Right lobe of liver (tissue), 6 donors: ENCODE data around the gene IFI44L. TPM values are rescaled to one million over a fixed set of nuclear protein-coding genes. Genes with fewer than 3 reads are reported as not detected.

ENCODE experiments used
- ATAC-seq, 4 donors: fragments of 200-7000 bp; cut with Tn5 transposase; one replicate each; pipeline ENCODE4 v1.9.1; 2020; ENCODE audit warnings: mild to moderate bottlenecking in 4 of 4, moderate library complexity in 4 of 4
- DNase-seq, 3 donors: peaks; one replicate each; pipeline ENCODE4 v3.0.0-alpha.2; 2020
- H3K27ac ChIP-seq, 3 donors: fragments of 200-600 bp; one replicate each; pipeline ENCODE4 v1.8.0; 2022
- H3K27me3 ChIP-seq, 2 donors: fragments of 200-600 bp; one replicate each; pipeline ENCODE4 v1.8.0; 2022
- H3K36me3 ChIP-seq, 4 donors: fragments of 200-600 bp; sonication (generic) in 1 of 4; one replicate each; pipeline versions ENCODE4 v1.5.1 to v1.8.0; 2017 to 2022; ENCODE audit warnings: control low read depth in 1 of 4
- H3K4me1 ChIP-seq, 4 donors: fragments of 200-600 bp; sonication (generic) in 1 of 4; one replicate each; pipeline versions ENCODE4 v1.5.1 to v1.8.0; 2017 to 2022; ENCODE audit warnings: control low read depth in 1 of 4
- H3K4me3 ChIP-seq, 3 donors: fragments of 200-600 bp; one replicate each; pipeline ENCODE4 v1.8.0; 2022
- H3K9me3 ChIP-seq, 4 donors: fragments of 200-600 bp; sonication (generic) in 1 of 4; one replicate each; pipeline versions ENCODE4 v1.5.1 to v1.8.0; 2017 to 2022; ENCODE audit warnings: control low read depth in 1 of 4
- CTCF ChIP-seq, 4 donors: fragments of 200-600 bp in 3 of 4; fragments of 450-650 bp in 1 of 4; IDR thresholded peaks; one replicate each; pipeline versions ENCODE4 v1.5.1 to v1.8.0; 2016 to 2022; ENCODE audit warnings: antibody characterized with exemption in 4 of 4, mild to moderate bottlenecking in 2 of 4
- POLR2A ChIP-seq: fragments of 450-650 bp; IDR thresholded peaks from one replicate; pipeline ENCODE4 v1.6.1; 2017; ENCODE audit warnings: antibody characterized with exemption, mild to moderate bottlenecking
- WGBS: methylation state at CpG from one replicate; pipeline ENCODE4 v1.1.6; 2018; ENCODE audit warnings: low coverage, low lambda C conversion rate; ENCODE audit not compliant: insufficient coverage; ENCODE audit errors: missing lambda C conversion rate; 5-methylcytosine and 5-hydroxymethylcytosine counted together
- intact Hi-C, 2 donors: fragments of 100-400 bp; cut with DNase I; formaldehyde crosslinking; loops; one replicate each; pipeline versions ENCODE4 v1.11.2 to v1.14.1; 2022
- total RNA-seq, 6 experiments: library from RNA; depleted of rRNA in 2 of 6; stranded (reverse); fragments of >200 nt in 2 of 6; fragmentation: NEBNext Ultra II Directional in 3 of 6; extraction: Animal tissue kit (Norgen Biotek cat#: 25700) in 3 of 6; gene quantifications; one replicate each; pipeline versions ENCODE4 v1.1.0 to v1.2.4, GENCODE V29; 2016 to 2023
- donor health status: DM: no; HTN: yes; CAD: no.
- donor health status: DM: no; HTN: no; CAD: no.
- donor health status: DM: no; HTN: no; CAD: no.
- donor health status: DM: no; HTN: yes; CAD: no.
- donor health status: DM: no; HTN: yes; CAD: no.

Gene IFI44L
- total RNA-seq, 6 experiments from 2014 or later, result 0.49 to 3.1 (median 1.7) TPM

GRCh38 chr1:78587211-78587610, 33.0 kb upstream of the IFI44L start:
- Histone ChIP-seq H3K27me3 (no peaks in the 10 kb centered on the region), H3K36me3 (no peaks in the 10 kb centered on the region), H3K27ac (no peak overlapping the region), H3K4me1 (no peaks in the 10 kb centered on the region), H3K9me3 (no peaks in the 10 kb centered on the region), H3K4me3 (no peak overlapping the region)
- DNase-seq (no peak), ATAC-seq (no peak)
- TF ChIP-seq CTCF (IDR thresholded peaks at IDR 0.05) (no peak), POLR2A (no peak)
- intact Hi-C loops, result no loop called here
- WGBS, result 78% methylated on average over 1 of the region's 1 CpG

- Histone ChIP-seq H3K27me3 (no peaks in the 10 kb centered on the region), H3K36me3 (no peaks in the 10 kb centered on the region), H3K4me3 (no peak overlapping the region), H3K9me3 (no peaks in the 10 kb centered on the region), H3K27ac (no peak overlapping the region), H3K4me1 (no peaks in the 10 kb centered on the region)
- TF ChIP-seq POLR2A (no peak), CTCF (IDR thresholded peaks at IDR 0.05) (no peak)
- intact Hi-C loops, result no loop called here
- no peak for DNase-seq
- WGBS, result 67% methylated on average over 4 of the region's 4 CpGs
- no peak for ATAC-seq
Observed at GRCh38 chr1:78591971-78592370, 28.3 kb upstream of the IFI44L start.

- TF ChIP-seq POLR2A (no peak), CTCF (IDR thresholded peaks at IDR 0.05) (no peak)
Observed at GRCh38 chr1:78599294-78599693, 21.0 kb upstream of the IFI44L start.

GRCh38 chr1:78601068-78601467, 19.2 kb upstream of the IFI44L start:
- Histone ChIP-seq H3K9me3 (no peaks in the 10 kb centered on the region), H3K36me3 (no peaks in the 10 kb centered on the region), H3K27ac (no peak overlapping the region), H3K4me3 (no peak overlapping the region), H3K4me1 (no peaks in the 10 kb centered on the region), H3K27me3 (no peaks in the 10 kb centered on the region)
- intact Hi-C loops, result loop anchor here in 1 of 2 donors (10.0 kb wide), 1 partner anchor 466 kb away; no protein-coding TSS in a partner anchor
- WGBS, result 43% methylated on average over 1 of the region's 1 CpG
- no peak for ATAC-seq
- TF ChIP-seq CTCF (IDR thresholded peaks at IDR 0.05) (no peak), POLR2A (no peak)
- DNase-seq, result no peak

More at GRCh38 chr1:78599294-78599693, 21.0 kb upstream of the IFI44L start:
- intact Hi-C loops, result no loop called here
- Histone ChIP-seq H3K4me1 (no peaks in the 10 kb centered on the region), H3K27ac (no peak overlapping the region), H3K9me3 (no peaks in the 10 kb centered on the region), H3K36me3 (no peaks in the 10 kb centered on the region), H3K4me3 (no peak overlapping the region), H3K27me3 (no peaks in the 10 kb centered on the region)
- no peak for DNase-seq
- ATAC-seq, result no peak
- WGBS, result 39% methylated on average over 4 of the region's 4 CpGs

GRCh38 chr1:78603206-78603605, 17.0 kb upstream of the IFI44L start:
- H3K27ac ChIP-seq, result no peak overlapping the region
- WGBS, result 100% methylated on average over 1 of the region's 1 CpG
- H3K4me3 ChIP-seq, result no peak overlapping the region
- DNase-seq (no peak), ATAC-seq (no peak)
- no peaks in the 10 kb centered on the region for H3K4me1 ChIP-seq
- H3K36me3 ChIP-seq, result no peaks in the 10 kb centered on the region
- TF ChIP-seq POLR2A (no peak), CTCF (IDR thresholded peaks at IDR 0.05) (no peak)
- H3K27me3 ChIP-seq, result no peaks in the 10 kb centered on the region
- intact Hi-C loops, result loop anchor here in 1 of 2 donors (10.0 kb wide), 1 partner anchor 468 kb away; no protein-coding TSS in a partner anchor
- H3K9me3 ChIP-seq, result no peaks in the 10 kb centered on the region
